Mesothelial cell of epicardium (in vitro differentiated cells): Measurements from ENCODE around the gene AQP6. TPM values are rescaled to one million over a fixed set of nuclear protein-coding genes. Genes with fewer than 3 reads are reported as not detected.
A peak's percentile ranks its signal among the peaks of the same experiment; 100 is the strongest.

Experiments used
- DNase-seq, 2 experiments: peaks; one replicate each; pipeline ENCODE4 v3.0.0; 2021; ENCODE audit warnings: low spot score in 2 of 2; ENCODE audit not compliant: unreplicated experiment in 2 of 2
- H3K27ac Mint-ChIP-seq: 2 replicates; pipeline ENCODE4 v1.8.0; 2021; ENCODE audit warnings: mixed read lengths
- H3K27me3 Mint-ChIP-seq: 2 replicates; pipeline ENCODE4 v1.8.0; 2021; ENCODE audit warnings: low read depth, mixed read lengths
- H3K36me3 Mint-ChIP-seq: 2 replicates; pipeline ENCODE4 v1.8.0; 2021; ENCODE audit warnings: mixed read lengths
- H3K4me1 Mint-ChIP-seq: 2 replicates; pipeline ENCODE4 v1.8.0; 2021; ENCODE audit warnings: mixed read lengths
- H3K4me3 Mint-ChIP-seq: 2 replicates; pipeline ENCODE4 v1.8.0; 2021; ENCODE audit warnings: mild to moderate bottlenecking, moderate library complexity, mixed read lengths
- H3K9me3 Mint-ChIP-seq: 2 replicates; pipeline ENCODE4 v1.8.0; 2021; ENCODE audit warnings: mixed read lengths
- total RNA-seq: library from RNA; stranded (reverse); gene quantifications from 3 replicates; pipeline ENCODE4 v1.2.1, GENCODE V29; 2021
- TF ChIP-seq, protein P1 (sequence below): fragments of 200-600 bp; sonication (generic); IDR thresholded peaks from one replicate; pipeline ENCODE4 v1.5.0; 2021; ENCODE audit warnings: antibody characterized with exemption; ENCODE audit not compliant: unreplicated experiment

The AQP6 gene
- total RNA-seq, 1 donor from 2014 or later, result 0.16 TPM

DNA sequence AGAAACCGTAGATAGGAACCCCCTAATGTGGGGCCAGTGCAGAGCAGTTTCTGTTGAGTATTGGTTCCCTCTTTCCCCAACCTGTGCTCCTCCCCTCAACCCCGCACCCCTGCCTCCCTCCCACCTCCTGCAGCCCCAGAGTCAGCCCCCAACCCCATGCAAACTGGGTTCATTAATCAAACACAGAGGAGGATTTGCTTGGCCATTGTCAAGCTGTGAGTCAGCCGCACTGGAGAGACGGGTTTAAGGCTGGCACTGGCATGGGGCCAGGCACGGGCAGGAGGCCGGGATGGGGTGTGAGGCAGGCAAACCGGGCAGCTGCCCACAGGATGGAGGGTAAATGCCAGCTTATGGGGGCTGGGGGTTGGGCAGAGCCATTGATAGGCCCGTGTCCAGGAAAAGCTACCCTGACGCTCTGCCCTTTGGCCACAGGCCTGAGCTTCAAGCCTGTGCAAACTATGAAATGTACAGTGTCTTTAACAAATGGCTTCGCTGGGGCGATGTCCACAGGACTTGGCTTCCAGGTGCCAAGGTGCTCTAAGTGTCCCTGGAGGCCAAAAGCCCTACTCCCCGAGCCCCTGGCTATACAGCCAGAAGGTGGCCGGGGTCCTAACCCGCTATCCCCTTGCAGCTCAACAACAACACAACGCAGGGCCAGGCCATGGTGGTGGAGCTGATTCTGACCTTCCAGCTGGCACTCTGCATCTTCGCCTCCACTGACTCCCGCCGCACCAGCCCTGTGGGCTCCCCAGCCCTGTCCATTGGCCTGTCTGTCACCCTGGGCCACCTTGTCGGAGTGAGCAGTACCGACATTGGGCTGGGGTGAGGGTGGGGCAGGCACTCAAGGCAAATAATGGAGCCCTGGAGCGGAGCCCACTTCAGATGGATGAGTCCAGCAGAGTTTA lies 9.6 kb upstream of the AQP6 start:
- Mint-ChIP-seq H3K36me3 (no peaks in the 10 kb centered on the region), H3K4me3 (peak overlapping the region; percentile 43), H3K4me1 (peaks cover 18% of the 10 kb centered on the region), H3K27ac (no peak overlapping the region), H3K27me3 (peaks cover 85% of the 10 kb centered on the region), H3K9me3 (no peaks in the 10 kb centered on the region)
- TF ChIP-seq, protein P1, sequence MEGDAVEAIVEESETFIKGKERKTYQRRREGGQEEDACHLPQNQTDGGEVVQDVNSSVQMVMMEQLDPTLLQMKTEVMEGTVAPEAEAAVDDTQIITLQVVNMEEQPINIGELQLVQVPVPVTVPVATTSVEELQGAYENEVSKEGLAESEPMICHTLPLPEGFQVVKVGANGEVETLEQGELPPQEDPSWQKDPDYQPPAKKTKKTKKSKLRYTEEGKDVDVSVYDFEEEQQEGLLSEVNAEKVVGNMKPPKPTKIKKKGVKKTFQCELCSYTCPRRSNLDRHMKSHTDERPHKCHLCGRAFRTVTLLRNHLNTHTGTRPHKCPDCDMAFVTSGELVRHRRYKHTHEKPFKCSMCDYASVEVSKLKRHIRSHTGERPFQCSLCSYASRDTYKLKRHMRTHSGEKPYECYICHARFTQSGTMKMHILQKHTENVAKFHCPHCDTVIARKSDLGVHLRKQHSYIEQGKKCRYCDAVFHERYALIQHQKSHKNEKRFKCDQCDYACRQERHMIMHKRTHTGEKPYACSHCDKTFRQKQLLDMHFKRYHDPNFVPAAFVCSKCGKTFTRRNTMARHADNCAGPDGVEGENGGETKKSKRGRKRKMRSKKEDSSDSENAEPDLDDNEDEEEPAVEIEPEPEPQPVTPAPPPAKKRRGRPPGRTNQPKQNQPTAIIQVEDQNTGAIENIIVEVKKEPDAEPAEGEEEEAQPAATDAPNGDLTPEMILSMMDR, result no peak
- no peak for DNase-seq

DNA sequence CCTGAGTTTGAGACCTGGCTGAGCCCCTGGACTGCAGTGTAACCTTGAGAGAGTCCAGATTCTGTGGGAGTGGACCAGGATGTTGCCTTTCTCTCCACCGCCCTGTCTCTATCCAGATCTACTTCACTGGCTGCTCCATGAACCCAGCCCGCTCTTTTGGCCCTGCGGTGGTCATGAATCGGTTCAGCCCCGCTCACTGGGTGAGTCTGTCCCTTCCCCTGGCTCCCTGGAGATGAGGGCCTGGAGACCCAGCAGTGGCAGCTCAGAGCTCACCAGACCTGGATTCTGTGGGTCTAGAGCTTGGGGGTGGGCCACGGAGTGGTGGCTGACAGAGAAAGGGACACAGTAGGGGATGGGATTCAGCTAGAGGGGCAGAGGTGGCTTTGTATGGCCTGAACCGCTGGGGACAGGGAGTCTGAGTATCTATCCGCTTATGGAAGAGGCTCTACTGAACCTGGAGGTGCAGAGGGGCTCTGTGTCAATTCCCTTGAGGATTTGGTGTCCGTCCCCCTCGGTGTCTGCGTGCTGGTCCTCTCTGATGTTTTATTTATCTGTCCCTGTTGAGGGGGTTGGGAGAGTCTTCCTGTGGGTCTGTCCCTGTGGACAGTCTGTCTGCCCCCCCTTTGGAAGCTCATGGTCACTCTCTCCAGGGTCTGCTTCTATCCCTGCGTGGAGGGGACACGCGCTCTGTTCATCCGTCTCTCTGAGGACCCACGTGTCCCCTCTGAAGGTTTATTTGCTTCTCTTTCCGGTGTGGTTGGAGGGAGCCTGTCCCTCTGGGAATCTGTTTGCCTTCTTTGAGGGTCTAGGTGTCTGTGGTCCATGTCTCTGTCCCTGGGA lies 8.6 kb upstream of the AQP6 start:
- no peak for DNase-seq
- TF ChIP-seq, protein P1, result no peak
- Mint-ChIP-seq H3K4me1 (peaks cover 18% of the 10 kb centered on the region), H3K27me3 (peaks cover 78% of the 10 kb centered on the region), H3K9me3 (no peaks in the 10 kb centered on the region), H3K36me3 (no peaks in the 10 kb centered on the region), H3K27ac (no peak overlapping the region), H3K4me3 (no peak overlapping the region)

DNA sequence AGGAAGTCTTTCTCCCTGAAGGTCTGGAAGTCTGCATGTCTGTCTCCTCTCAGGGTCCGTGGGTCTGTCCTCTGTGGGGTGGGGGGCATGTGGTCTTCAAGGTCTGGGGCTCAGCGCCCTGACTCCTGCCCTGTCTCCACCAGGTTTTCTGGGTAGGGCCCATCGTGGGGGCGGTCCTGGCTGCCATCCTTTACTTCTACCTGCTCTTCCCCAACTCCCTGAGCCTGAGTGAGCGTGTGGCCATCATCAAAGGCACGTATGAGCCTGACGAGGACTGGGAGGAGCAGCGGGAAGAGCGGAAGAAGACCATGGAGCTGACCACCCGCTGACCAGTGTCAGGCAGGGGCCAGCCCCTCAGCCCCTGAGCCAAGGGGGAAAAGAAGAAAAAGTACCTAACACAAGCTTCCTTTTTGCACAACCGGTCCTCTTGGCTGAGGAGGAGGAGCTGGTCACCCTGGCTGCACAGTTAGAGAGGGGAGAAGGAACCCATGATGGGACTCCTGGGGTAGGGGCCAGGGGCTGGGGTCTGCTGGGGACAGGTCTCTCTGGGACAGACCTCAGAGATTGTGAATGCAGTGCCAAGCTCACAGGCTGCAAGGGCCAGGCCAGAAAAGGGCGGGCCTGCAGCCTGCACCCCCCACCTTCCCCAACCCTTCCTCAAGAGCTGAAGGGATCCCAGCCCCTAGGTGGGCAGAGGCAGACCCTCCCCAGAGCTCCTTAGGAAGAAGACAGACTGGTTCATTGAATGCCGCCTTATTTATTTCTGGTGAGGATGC lies 7.7 kb upstream of the AQP6 start:
- Mint-ChIP-seq H3K27me3 (peaks cover 69% of the 10 kb centered on the region), H3K27ac (no peak overlapping the region), H3K4me3 (no peak overlapping the region)

DNA sequence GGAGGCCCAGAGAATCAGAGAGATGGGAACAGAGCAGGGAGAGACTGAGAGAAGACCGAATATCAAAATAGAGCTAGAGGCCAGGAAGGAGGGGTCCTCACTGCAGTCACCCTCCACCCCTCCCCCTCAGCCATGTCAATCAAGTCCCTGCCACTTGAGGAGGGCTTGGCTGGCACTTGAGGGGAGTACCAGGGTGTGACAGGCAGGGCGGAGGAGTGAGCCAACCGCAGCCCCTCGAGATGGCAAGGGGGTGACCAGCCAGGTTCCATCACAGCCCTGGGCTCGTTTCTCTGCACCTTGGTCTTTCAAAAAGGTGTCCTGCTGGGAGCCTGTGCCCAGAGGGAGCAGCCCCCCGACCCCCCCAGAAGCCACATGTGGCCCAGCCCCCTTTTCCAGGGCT lies 6.9 kb upstream of the AQP6 start:
- Mint-ChIP-seq H3K36me3 (no peaks in the 10 kb centered on the region), H3K4me1 (peaks cover 4% of the 10 kb centered on the region), H3K9me3 (no peaks in the 10 kb centered on the region), H3K27ac (no peak overlapping the region), H3K27me3 (peaks cover 61% of the 10 kb centered on the region), H3K4me3 (no peak overlapping the region)
- no peak for DNase-seq
- TF ChIP-seq, protein P1, result no peak

More for the DNA sequence above, 7.7 kb upstream of the AQP6 start:
- no peaks in the 10 kb centered on the region for H3K9me3 Mint-ChIP-seq
- TF ChIP-seq, protein P1, result no peak
- no peaks in the 10 kb centered on the region for H3K36me3 Mint-ChIP-seq
- DNase-seq, result no peak
- peaks cover 11% of the 10 kb centered on the region for H3K4me1 Mint-ChIP-seq

DNA sequence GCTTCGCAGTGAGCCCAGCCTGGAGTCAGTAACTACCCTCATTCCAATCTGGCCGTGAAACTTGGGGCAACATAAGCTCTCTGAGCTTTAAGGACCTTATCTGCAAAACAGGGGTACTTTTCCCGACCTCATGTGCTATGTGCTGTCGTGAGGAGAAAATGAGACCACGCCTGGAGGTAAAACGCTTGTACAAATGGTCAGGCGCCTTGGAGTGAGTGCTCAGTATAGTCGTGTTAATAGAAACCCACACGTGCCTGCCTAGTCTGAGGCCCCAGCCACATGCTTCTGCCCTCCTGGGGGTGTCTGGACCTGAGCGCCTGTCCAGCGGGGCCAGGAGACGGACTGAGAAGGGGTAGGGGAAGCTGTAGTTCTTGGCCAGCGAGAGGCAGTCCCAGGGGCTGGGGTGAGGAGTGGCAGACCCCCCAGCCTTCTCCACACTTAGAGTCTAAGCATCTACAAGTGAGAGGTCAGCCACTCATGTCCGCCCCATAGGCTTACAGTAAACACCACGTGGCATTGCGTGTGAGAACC lies 6.2 kb upstream of the AQP6 start:
- no peak overlapping the region for H3K4me3 Mint-ChIP-seq
- DNase-seq, result no peak

More for the DNA sequence above, 6.2 kb upstream of the AQP6 start:
- Mint-ChIP-seq H3K9me3 (no peaks in the 10 kb centered on the region), H3K27me3 (peaks cover 57% of the 10 kb centered on the region), H3K4me1 (peaks cover 3% of the 10 kb centered on the region), H3K27ac (no peak overlapping the region), H3K36me3 (no peaks in the 10 kb centered on the region)
- TF ChIP-seq, protein P1, result no peak
